ENCODE measurements around the gene ANXA4.

The ANXA4 gene

GRCh38 chr2:69863298-69863697, 121.4 kb downstream of the ANXA4 start:
- DNase-seq = no peak

All from stimulated activated CD4-positive, alpha-beta T cell treated with anti-CD3 and anti-CD28 coated beads, Interleukin-15, amount 100 ng/mL, for 24 hours (primary cell).